Eye (tissue), 1 donor: ENCODE results near the gene PRDM5.
"Not testable (repeated sequence)": the region's sequence is repeated elsewhere in the genome, so short reads cannot be mapped to it uniquely, and the experiment has no call there.

Experiments
- DNase-seq: peaks from one replicate; pipeline ENCODE4 v3.0.0-alpha.2; 2015

PRDM5 gene

GRCh38 chr4:120691536-120691935, 231.0 kb downstream of the PRDM5 start:
- no peak for DNase-seq

DNA sequence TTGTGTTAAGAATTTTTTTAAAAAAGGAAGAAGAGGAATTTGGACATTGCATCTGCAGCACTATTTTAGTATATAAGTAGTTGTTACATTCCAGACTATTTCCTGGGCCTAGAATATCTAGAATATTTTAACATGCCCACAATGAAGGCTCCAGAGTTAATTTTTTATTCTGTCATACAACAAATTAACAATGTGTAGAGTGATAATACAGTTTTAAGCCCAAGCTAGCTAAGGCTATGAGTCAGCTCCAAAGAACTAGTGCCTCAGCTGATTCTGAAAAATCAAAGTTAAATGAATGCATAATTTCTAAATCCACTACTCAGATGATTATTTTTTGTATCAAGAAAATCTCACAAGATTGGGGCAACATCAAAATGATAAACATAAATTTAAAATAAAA, 231.4 kb downstream of the PRDM5 start:
- DNase-seq, result no peak

- DNase-seq, result no peak
Measured at GRCh38 chr4:120688791-120689190, 233.7 kb downstream of the PRDM5 start.

DNA sequence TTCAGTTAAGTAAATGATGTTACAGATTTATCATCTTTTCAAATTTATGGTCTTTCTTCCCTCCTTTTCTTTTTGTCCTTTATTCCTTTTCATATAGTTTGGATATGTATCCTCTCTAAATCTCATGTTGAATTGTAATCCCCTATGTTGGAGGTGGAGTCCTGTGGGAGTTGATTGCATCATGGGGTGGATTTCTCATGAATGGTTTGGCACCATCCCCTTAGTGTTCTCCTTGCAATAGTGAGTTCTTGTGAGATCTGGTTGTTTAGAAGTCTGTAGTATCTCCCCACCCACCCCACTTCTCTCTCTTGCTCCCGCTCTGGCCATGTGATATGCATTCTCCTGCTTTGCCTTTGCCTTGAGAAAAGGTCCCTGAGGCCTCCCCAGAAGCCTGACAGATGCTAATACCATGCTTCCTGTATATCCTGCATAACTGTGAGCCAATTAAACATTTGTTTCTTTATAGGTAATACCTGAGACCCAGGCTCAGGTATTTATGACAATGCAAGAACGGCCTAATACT, 236.7 kb downstream of the PRDM5 start:
- no peak for DNase-seq

- DNase-seq, result no peak
Measured at GRCh38 chr4:120683897-120684540, 238.5 kb downstream of the PRDM5 start.

DNA sequence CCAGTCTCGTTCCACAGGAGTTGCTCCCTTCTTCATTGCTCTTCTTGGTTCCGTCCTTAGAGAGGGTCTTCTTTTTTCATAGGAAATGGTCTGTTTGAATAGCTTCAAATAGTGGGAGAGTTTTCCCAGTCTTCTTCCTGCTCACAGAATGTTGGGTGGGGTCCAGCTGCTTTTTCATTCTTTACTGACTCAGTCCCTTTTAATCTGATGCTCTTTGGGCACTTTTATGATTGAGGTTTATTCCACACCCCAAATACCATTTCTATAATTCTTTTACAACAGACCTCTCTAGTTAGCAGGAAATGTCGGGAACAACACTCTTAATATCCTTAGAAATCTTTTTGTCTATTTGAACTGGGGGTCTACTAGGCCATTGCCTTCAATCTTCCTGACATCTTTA, 239.5 kb downstream of the PRDM5 start:
- no peak for DNase-seq

- no peak for DNase-seq
Measured at GRCh38 chr4:120680647-120681228, 241.8 kb downstream of the PRDM5 start.

GRCh38 chr4:120673696-120674095, 248.8 kb downstream of the PRDM5 start:
- DNase-seq, result no peak

GRCh38 chr4:120672558-120673147, 249.9 kb downstream of the PRDM5 start:
- DNase-seq, result no peak

DNA sequence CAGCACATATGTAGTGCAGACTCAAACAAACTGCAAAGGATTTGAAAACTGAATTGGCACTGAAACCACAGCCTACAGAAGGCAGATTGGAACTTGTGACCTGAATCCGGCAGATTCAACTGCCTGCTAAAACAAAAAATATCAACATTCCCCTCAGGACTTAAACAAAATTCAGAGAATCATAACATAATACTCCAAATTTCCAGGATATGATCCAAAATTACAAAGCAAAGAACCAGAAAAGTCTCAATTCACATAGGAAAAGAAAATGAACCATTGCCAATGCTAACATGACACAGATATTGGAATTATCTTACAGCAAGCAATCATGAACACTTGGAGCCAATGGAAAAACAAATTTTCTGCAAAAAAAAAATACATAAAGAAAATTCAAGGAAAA, 250.4 kb downstream of the PRDM5 start:
- DNase-seq, result no peak

- DNase-seq, result no peak
Measured at GRCh38 chr4:120671538-120671937, 251.0 kb downstream of the PRDM5 start.

GRCh38 chr4:120667102-120667501, 255.4 kb downstream of the PRDM5 start:
- no peak for DNase-seq

DNA sequence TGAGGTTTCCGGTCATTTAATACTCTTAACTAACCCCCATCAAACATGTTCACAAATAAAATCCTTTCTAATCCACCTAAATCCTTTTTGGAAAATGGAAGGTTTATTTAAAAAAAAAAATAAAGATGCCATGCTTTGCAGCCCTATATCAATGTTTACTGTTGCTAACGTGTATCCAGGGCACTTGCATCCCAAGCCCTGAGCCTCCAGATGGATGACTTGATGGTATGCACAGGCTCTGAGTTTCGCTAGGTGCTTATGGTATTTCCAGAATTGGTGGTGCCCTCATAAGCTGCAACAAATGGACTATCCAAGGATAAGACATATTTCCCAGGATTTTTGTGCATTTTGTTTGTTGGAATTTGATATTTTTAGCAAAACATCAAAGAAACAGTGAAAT, 257.7 kb downstream of the PRDM5 start:
- peak; percentile 5 for DNase-seq

GRCh38 chr4:120659616-120660170, 262.8 kb downstream of the PRDM5 start:
- DNase-seq, result peak; percentile 11

DNA sequence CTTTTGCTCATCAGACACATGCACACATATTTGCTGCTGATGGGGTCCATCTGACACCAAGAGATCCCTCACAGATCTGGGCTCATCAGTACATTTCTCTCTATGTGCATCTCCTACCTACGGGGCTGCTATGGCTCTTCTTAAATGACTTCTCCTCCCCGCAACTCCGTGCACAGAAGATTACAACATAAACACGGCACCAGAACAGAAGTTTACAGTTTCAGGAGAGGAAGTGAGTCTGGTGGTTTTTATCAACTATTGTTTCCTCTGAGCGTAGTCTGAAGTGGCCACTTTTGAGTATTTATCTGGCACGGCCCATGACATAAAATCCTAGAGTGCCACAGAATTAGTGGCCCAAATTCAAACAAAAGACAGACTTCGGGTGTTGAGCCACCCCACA, 263.8 kb downstream of the PRDM5 start:
- no peak for DNase-seq

- DNase-seq, result no peak
Measured at GRCh38 chr4:120653804-120654573, 268.5 kb downstream of the PRDM5 start.

DNA sequence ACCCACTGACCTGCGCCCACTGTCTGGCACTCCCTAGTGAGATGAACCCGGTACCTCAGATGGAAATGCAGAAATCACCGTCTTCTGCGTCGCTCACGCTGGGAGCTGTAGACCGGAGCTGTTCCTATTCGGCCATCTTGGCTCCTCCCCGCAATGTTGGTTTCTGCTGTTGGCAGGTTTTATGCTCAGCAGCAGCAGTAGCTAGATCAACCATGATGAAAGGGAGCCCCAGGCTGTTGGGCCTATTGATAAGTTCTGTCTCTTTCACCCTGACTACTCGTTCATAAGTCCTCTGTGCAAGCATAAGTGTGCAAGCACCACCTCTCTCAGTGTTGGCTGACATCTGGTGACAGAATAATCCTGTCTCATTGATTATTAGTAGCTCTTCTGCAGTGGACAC, 274.2 kb downstream of the PRDM5 start:
- not testable (repeated sequence) for DNase-seq
